ENCODE results near the gene MAP3K5. TPM values are rescaled to one million over a fixed set of nuclear protein-coding genes. Genes with fewer than 3 reads are reported as not detected.

The MAP3K5 gene
- total RNA-seq, 4 donors from 2014 or later, result 18.7 to 24.1 (median 20.7) TPM

- DNase-seq (ENCODE audit: extremely low spot score), result no peak
- H3K27ac ChIP-seq (replicated peaks in 1 of 4), result no peak overlapping the region
- WGBS, result 81% methylated on average over 3 of the region's 3 CpGs
- no peak overlapping the region for H3K4me3 ChIP-seq
- TF ChIP-seq POLR2AphosphoS5 (IDR thresholded peaks at IDR 0.05) (no peak), EP300 (IDR thresholded peaks at IDR 0.05) (no peak), CTCF (IDR thresholded peaks at IDR 0.05) (no peak), POLR2A (IDR thresholded peaks at IDR 0.05; ENCODE audit: low read depth) (no peak)
- peaks cover 4 to 18% (median 12%) of the 10 kb centered on the region in 4 donors for H3K4me1 ChIP-seq
- no peaks in the 10 kb centered on the region for H3K9me3 ChIP-seq
- peaks cover 4 to 10% (median 7%) of the 10 kb centered on the region in 4 donors for H3K36me3 ChIP-seq
- intact Hi-C loops (cut with DNase I), result no loop called here
- H3K27me3 ChIP-seq, result no peaks in the 10 kb centered on the region
Measured at GRCh38 chr6:136613477-136613876, 178.8 kb downstream of the MAP3K5 start.

GRCh38 chr6:136612666-136613389 lies 179.4 kb downstream of the MAP3K5 start:
- WGBS, result 92% methylated on average over 6 of the region's 6 CpGs
- TF ChIP-seq POLR2A (IDR thresholded peaks at IDR 0.05; ENCODE audit: low read depth) (no peak), POLR2AphosphoS5 (IDR thresholded peaks at IDR 0.05) (no peak), EP300 (IDR thresholded peaks at IDR 0.05) (no peak)
- H3K9me3 ChIP-seq, result no peaks in the 10 kb centered on the region
- peaks cover 10 to 22% (median 15%) of the 10 kb centered on the region in 4 donors for H3K4me1 ChIP-seq
- no peaks in the 10 kb centered on the region for H3K27me3 ChIP-seq
- no peak overlapping the region for H3K4me3 ChIP-seq
- H3K36me3 ChIP-seq, result peaks cover 4 to 8% (median 6%) of the 10 kb centered on the region in 4 donors
- intact Hi-C loops (cut with DNase I), result no loop called here
- H3K27ac ChIP-seq (replicated peaks in 1 of 4), result no peak overlapping the region
- no peak for DNase-seq (ENCODE audit: extremely low spot score)

GRCh38 chr6:136611746-136612145 lies 180.5 kb downstream of the MAP3K5 start:
- TF ChIP-seq CTCF (IDR thresholded peaks at IDR 0.05) (no peak), POLR2A (IDR thresholded peaks at IDR 0.05; ENCODE audit: low read depth) (no peak), POLR2AphosphoS5 (IDR thresholded peaks at IDR 0.05) (no peak), EP300 (IDR thresholded peaks at IDR 0.05) (no peak)
- Histone ChIP-seq H3K9me3 (no peaks in the 10 kb centered on the region), H3K4me3 (no peak overlapping the region), H3K27me3 (no peaks in the 10 kb centered on the region), H3K27ac (replicated peaks in 1 of 4) (no peak overlapping the region), H3K4me1 (peaks cover 10 to 22% (median 16%) of the 10 kb centered on the region in 4 donors), H3K36me3 (peaks cover 4 to 8% (median 6%) of the 10 kb centered on the region in 4 donors)
- intact Hi-C loops (cut with DNase I), result no loop called here
- no peak for DNase-seq (ENCODE audit: extremely low spot score)
- WGBS, result 100% methylated on average over 1 of the region's 1 CpG

GRCh38 chr6:136611133-136611532 lies 181.1 kb downstream of the MAP3K5 start:
- WGBS, result 78% methylated on average over 2 of the region's 2 CpGs
- Histone ChIP-seq H3K9me3 (no peaks in the 10 kb centered on the region), H3K36me3 (peaks cover 4 to 8% (median 6%) of the 10 kb centered on the region in 4 donors), H3K4me1 (peaks cover 10 to 22% (median 16%) of the 10 kb centered on the region in 4 donors), H3K27ac (replicated peaks in 1 of 4) (no peak overlapping the region), H3K4me3 (no peak overlapping the region), H3K27me3 (no peaks in the 10 kb centered on the region)
- no peak for TF ChIP-seq CTCF (IDR thresholded peaks at IDR 0.05)
- no peak for TF ChIP-seq EP300 (IDR thresholded peaks at IDR 0.05)
- TF ChIP-seq POLR2AphosphoS5 (IDR thresholded peaks at IDR 0.05), result no peak
- no peak for TF ChIP-seq POLR2A (IDR thresholded peaks at IDR 0.05; ENCODE audit: low read depth)
- DNase-seq (ENCODE audit: extremely low spot score), result no peak
- intact Hi-C loops (cut with DNase I), result no loop called here

- WGBS, result 41% methylated on average over 4 of the region's 4 CpGs
- Histone ChIP-seq H3K9me3 (no peaks in the 10 kb centered on the region), H3K4me1 (peaks cover 10 to 22% (median 16%) of the 10 kb centered on the region in 4 donors), H3K27ac (replicated peaks in 1 of 4) (peak overlapping the region; percentile 20 to 45 (median 28)), H3K27me3 (no peaks in the 10 kb centered on the region), H3K4me3 (no peak overlapping the region), H3K36me3 (peaks cover 4 to 8% (median 6%) of the 10 kb centered on the region in 4 donors)
- DNase-seq (ENCODE audit: extremely low spot score), result no peak
- intact Hi-C loops (cut with DNase I), result no loop called here
- peak; percentile 49 to 50 for TF ChIP-seq POLR2AphosphoS5 (IDR thresholded peaks at IDR 0.05)
- no peak for TF ChIP-seq POLR2A (IDR thresholded peaks at IDR 0.05; ENCODE audit: low read depth)
- TF ChIP-seq EP300 (IDR thresholded peaks at IDR 0.05), result no peak
Measured at GRCh38 chr6:136609873-136610706, 182.2 kb downstream of the MAP3K5 start.
